HG02870 (cell line): ENCODE data around the gene MAP6.

ENCODE experiments used
- ATAC-seq: cut with Tn5 transposase; IDR thresholded peaks from one replicate; pipeline ENCODE4 v1.9.1; 2021; ENCODE audit warnings: mild to moderate bottlenecking, moderate library complexity; ENCODE audit not compliant: unreplicated experiment

The MAP6 gene

GRCh38 chr11:75667255-75667830 is 1.5 kb downstream of the MAP6 start:
- ATAC-seq = no peak

GRCh38 chr11:75665990-75666389 is 2.8 kb downstream of the MAP6 start:
- ATAC-seq = no peak

GRCh38 chr11:75665126-75665525 is 3.7 kb downstream of the MAP6 start:
- no peak for ATAC-seq

- ATAC-seq = no peak
Measured at GRCh38 chr11:75664389-75664788, 4.4 kb downstream of the MAP6 start.

- ATAC-seq = no peak
Measured at GRCh38 chr11:75663808-75664207, 5.0 kb downstream of the MAP6 start.

GRCh38 chr11:75659836-75660235 is 9.0 kb downstream of the MAP6 start:
- ATAC-seq = no peak

- no peak for ATAC-seq
Measured at GRCh38 chr11:75656044-75656727, 12.7 kb downstream of the MAP6 start.

GRCh38 chr11:75655605-75656004 is 13.2 kb downstream of the MAP6 start:
- no peak for ATAC-seq

GRCh38 chr11:75654314-75654713 is 14.5 kb downstream of the MAP6 start:
- ATAC-seq = peak; percentile 91

GRCh38 chr11:75653532-75653931 is 15.3 kb downstream of the MAP6 start:
- ATAC-seq = no peak

- ATAC-seq = no peak
Measured at GRCh38 chr11:75652936-75653335, 15.9 kb downstream of the MAP6 start.

GRCh38 chr11:75651218-75651617 is 17.6 kb downstream of the MAP6 start:
- ATAC-seq = no peak

- no peak for ATAC-seq
Measured at GRCh38 chr11:75650167-75650723, 18.6 kb downstream of the MAP6 start.

GRCh38 chr11:75644946-75645345 is 23.9 kb downstream of the MAP6 start:
- ATAC-seq = no peak

GRCh38 chr11:75644370-75644769 is 24.5 kb downstream of the MAP6 start:
- no peak for ATAC-seq

GRCh38 chr11:75642402-75643113 is 26.3 kb downstream of the MAP6 start:
- no peak for ATAC-seq

- ATAC-seq = no peak
Measured at GRCh38 chr11:75639762-75640181, 29.1 kb downstream of the MAP6 start.

GRCh38 chr11:75637998-75638397 is 30.8 kb downstream of the MAP6 start:
- no peak for ATAC-seq

- no peak for ATAC-seq
Measured at GRCh38 chr11:75635066-75635862, 33.6 kb downstream of the MAP6 start.

GRCh38 chr11:75633409-75634066 is 35.3 kb downstream of the MAP6 start:
- ATAC-seq = no peak

- ATAC-seq = no peak
Measured at GRCh38 chr11:75632962-75633361, 35.9 kb downstream of the MAP6 start.
